ENCODE measurements around the gene OTUD7B.

OTUD7B gene

DNA sequence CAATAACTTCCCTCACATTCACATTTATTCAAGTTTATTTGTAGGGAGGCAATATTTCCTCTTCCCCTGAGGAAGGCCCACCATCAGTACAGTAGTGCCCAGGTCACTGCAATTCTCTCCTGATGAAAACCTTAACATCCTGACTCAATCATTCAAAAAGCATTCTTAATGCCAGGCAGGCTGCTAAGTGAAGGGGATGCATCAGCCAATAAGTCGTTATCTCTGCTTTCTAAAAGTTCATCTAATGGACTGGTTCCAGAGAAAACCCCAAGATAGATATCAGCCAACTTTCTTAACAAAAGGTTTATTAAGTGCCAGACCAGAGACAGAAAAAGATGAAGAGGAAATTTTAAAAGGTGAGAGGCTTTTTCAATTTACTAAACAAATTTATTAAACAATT is 17.3 kb downstream of the OTUD7B start:
- TF ChIP-seq, protein P1, sequence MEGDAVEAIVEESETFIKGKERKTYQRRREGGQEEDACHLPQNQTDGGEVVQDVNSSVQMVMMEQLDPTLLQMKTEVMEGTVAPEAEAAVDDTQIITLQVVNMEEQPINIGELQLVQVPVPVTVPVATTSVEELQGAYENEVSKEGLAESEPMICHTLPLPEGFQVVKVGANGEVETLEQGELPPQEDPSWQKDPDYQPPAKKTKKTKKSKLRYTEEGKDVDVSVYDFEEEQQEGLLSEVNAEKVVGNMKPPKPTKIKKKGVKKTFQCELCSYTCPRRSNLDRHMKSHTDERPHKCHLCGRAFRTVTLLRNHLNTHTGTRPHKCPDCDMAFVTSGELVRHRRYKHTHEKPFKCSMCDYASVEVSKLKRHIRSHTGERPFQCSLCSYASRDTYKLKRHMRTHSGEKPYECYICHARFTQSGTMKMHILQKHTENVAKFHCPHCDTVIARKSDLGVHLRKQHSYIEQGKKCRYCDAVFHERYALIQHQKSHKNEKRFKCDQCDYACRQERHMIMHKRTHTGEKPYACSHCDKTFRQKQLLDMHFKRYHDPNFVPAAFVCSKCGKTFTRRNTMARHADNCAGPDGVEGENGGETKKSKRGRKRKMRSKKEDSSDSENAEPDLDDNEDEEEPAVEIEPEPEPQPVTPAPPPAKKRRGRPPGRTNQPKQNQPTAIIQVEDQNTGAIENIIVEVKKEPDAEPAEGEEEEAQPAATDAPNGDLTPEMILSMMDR (conservative IDR thresholded peaks at IDR 0.05; ENCODE audit: low read depth, low read length), result no peak
- no peak overlapping the region for H3K4me3 ChIP-seq (ENCODE audit: low read length)
- no peak for DNase-seq (ENCODE audit: low read depth)

DNA sequence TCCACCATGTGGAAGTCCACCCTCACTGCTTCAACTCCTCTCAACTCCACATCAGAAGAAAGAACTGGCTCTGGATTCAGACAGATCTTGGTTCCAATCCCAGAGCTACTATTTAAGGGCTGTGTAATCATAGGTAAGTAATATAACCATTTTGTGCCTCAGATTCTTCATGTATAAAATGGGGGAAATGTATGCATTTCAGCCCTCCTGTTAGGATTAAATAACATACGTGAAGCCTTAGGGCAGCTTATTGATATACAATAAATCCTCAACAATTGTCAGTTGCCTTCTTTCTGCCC is 23.3 kb downstream of the OTUD7B start:
- TF ChIP-seq, protein P1 (conservative IDR thresholded peaks at IDR 0.05; ENCODE audit: low read depth, low read length), result no peak

DNA sequence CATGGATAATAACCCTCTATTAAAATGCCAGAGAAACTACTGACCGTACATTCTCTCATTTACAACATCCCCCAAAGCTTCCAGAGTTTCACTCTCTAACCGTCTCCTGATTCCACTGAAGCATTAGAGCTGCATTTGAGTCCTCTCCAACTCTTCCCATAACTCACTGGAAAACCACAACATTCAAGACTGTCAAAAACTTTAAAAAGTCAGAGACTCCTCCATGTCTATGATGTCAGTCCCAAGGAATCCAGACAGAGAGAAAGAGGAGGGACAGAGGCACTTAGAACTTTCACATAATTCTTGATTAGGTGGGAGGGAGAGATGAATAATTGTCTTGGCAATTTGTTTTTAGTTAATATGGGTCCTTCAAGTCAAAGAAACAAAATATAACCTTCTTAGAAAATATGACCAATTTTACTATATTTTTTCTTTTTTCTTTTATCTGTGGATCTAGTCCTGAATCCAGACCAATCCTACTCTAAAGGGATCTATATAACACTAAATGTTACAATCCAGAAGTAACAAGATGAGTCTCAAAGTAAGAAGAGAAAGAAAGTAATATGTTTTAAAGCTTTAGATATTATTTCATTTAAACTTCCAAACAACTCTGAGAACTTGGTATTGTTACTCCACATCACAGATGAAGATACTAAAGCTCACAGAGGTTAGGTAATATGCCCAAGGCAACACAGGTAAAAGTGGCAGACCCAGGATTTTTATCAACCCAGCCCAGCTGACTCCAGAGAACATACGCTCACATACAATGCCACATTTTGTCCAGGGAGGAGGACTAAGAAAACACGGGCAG is 23.8 kb downstream of the OTUD7B start:
- TF ChIP-seq, protein P1 (conservative IDR thresholded peaks at IDR 0.05; ENCODE audit: low read depth, low read length), result no peak
- no peak for DNase-seq (ENCODE audit: low read depth)
- H3K4me3 ChIP-seq (ENCODE audit: low read length), result no peak overlapping the region

More for the DNA sequence above, 23.3 kb downstream of the OTUD7B start:
- DNase-seq (ENCODE audit: low read depth), result no peak
- H3K4me3 ChIP-seq (ENCODE audit: low read length), result no peak overlapping the region

DNA sequence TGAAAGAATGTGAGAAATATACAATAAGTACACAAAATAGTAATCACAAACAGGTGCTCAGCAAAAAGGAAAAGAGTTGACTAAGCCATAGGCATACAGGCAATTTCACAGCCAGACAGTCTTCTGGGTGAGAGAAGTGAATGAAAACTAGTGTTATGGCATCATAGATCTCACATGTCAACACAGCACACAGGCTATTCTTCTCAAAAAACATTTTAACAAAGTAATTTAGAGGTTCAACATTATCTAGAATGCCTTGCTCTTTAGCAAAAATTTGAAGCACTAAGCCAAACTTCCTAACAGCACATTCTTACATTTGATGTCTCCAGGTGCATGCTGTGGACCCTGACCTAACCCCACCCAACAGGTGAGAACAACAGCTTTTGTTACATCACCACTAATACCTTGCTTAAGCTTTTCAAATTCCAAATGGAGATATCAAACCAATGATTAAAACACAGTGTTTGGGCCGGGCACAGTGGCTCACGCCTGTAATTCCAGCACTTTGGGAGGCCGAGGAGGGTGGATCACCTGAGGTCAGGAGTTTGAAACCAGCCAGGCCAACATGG is 30.5 kb downstream of the OTUD7B start:
- no peak overlapping the region for H3K4me3 ChIP-seq (ENCODE audit: low read length)
- TF ChIP-seq, protein P1 (conservative IDR thresholded peaks at IDR 0.05; ENCODE audit: low read depth, low read length), result no peak
- no peak for DNase-seq (ENCODE audit: low read depth)

DNA sequence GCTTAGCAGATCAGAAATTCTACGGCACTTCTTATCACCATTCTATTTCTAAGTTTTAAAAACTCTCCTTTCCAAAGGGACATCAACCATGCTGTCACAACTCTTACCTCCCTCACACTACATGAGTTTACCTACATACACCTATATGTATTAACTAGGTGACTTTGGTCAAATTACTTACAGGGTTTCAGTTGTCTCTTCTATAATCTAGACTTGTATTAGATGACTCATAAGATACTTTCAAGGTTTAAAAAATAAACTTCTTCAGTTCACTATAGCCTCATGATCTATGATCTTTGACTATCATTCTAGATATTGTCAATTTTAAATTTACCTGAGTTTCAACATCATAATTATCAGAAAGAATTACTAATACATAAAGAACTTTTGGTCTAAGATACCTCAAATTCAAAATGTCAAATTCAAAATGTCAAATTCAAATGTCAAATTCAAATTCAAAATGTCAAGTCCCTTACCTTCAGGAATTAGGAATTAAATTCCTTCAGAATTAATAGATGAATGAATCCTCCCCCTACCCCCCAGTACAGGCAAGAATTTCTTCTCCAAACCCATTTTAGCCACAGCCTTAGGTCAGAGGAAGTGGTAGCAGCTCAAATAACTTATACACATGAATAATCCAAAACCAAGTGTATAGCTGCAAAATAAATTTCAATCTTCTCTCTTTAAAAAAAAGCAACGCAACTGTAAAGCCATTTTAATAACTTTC is 31.1 kb downstream of the OTUD7B start:
- no peak overlapping the region for H3K4me3 ChIP-seq (ENCODE audit: low read length)
- TF ChIP-seq, protein P1 (conservative IDR thresholded peaks at IDR 0.05; ENCODE audit: low read depth, low read length), result no peak
- DNase-seq (ENCODE audit: low read depth), result no peak

DNA sequence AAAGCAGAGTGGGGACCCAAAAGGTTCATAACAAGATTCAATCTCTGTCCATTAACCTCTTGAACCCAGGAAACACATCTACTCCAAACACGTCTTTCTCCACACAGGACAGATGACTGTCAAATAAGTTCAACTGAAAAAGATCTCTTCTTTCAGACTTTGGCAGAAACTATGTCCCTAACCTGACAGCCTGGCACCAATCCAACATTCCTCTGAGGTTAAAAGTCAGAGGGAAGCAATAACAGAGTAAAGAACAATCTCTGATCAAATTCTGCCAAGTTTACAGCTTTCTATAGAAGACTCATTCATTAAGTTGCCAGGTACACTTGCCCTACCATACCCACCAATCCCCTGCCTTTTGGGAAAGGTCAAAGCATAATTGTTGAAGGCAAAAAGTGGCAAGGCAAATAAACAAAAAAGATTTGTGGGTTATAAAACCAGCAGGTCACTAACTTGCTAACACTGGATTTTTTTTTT is 31.9 kb downstream of the OTUD7B start:
- no peak for DNase-seq (ENCODE audit: low read depth)
- H3K4me3 ChIP-seq (ENCODE audit: low read length), result no peak overlapping the region
- TF ChIP-seq, protein P1 (conservative IDR thresholded peaks at IDR 0.05; ENCODE audit: low read depth, low read length), result no peak

All from retinal pigment epithelial cell (primary cell).